Skeletal muscle tissue (tissue), 4 donors: Measurements from ENCODE around the gene SFMBT1. TPM values are rescaled to one million over a fixed set of nuclear protein-coding genes. Genes with fewer than 3 reads are reported as not detected.
"Not testable (repeated sequence)": the region's sequence is repeated elsewhere in the genome, so short reads cannot be mapped to it uniquely, and the experiment has no call there.

Experiments used
- H3K27ac ChIP-seq: one replicate; pipeline ENCODE4 v1.7.0; 2013; ENCODE audit warnings: mild to moderate bottlenecking, low read depth, low read length, inconsistent platforms
- H3K27me3 ChIP-seq, 3 donors: one replicate each; pipeline ENCODE4 v1.7.0; 2013; ENCODE audit warnings: low read length in 3 of 3; ENCODE audit not compliant: control insufficient read depth in 3 of 3, insufficient read depth in 3 of 3
- H3K36me3 ChIP-seq, 3 donors: one replicate each; pipeline ENCODE4 v1.7.0; 2013; ENCODE audit warnings: low read length in 3 of 3; ENCODE audit not compliant: control insufficient read depth in 3 of 3, insufficient read depth in 3 of 3
- H3K4me1 ChIP-seq, 3 donors: one replicate each; pipeline ENCODE4 v1.7.0; 2013; ENCODE audit warnings: low read length in 3 of 3, mild to moderate bottlenecking in 3 of 3; ENCODE audit not compliant: control insufficient read depth in 3 of 3, insufficient read depth in 3 of 3
- H3K4me3 ChIP-seq, 3 donors: one replicate each; pipeline ENCODE4 v1.7.0; 2013; ENCODE audit warnings: low read length in 3 of 3
- H3K9ac ChIP-seq, 3 donors: one replicate each; pipeline ENCODE4 v1.7.0; 2013; ENCODE audit warnings: low read length in 3 of 3, mild to moderate bottlenecking in 3 of 3, moderate library complexity in 2 of 3, low read depth in 1 of 3
- H3K9me3 ChIP-seq, 3 donors: one replicate each; pipeline ENCODE4 v1.7.0; 2013; ENCODE audit warnings: low read length in 3 of 3; ENCODE audit not compliant: control insufficient read depth in 3 of 3
- total RNA-seq: library from RNA; depleted of rRNA; stranded (reverse); fragments of >200 nt; gene quantifications from one replicate; pipeline ENCODE4 v1.2.3, GENCODE V29; 2014
- donor health status: Osteomylitis.

The SFMBT1 gene
- total RNA-seq, 1 donor from 2014 or later, result 11.0 TPM

DNA sequence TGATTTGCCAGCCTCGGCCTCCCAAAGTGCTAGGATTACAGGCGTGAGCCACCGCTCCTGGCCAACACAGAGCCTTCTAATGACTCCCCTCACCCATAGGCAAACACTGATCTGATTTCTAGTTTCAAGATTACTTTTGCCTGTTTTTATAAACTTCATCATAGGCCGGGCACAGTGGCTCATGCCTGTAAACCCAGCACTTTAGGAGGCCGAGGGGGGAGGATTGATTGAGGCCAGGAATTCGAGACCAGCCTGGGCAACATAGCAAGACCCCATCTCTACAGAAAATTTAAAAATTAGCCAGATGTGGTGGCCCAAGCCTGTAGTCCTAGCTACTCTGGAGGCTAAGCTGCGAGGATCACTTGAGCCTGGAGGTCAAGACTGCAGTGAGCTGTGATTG, 8.4 kb upstream of the SFMBT1 start:
- not testable (repeated sequence) for H3K4me3 ChIP-seq, H3K9me3 ChIP-seq, H3K27ac ChIP-seq

GRCh38 chr3:53051929-53052328, 6.1 kb upstream of the SFMBT1 start:
- no peak overlapping the region for H3K9ac ChIP-seq
- no peak overlapping the region for H3K4me3 ChIP-seq
- H3K4me1 ChIP-seq, result peaks cover 0 to under 1% (median 0%) of the 10 kb centered on the region in 3 donors
- H3K36me3 ChIP-seq, result no peaks in the 10 kb centered on the region
- H3K27me3 ChIP-seq, result no peaks in the 10 kb centered on the region
- H3K27ac ChIP-seq, result no peak overlapping the region
- H3K9me3 ChIP-seq, result no peaks in the 10 kb centered on the region

More for the DNA sequence above, 8.4 kb upstream of the SFMBT1 start:
- H3K27me3 ChIP-seq, H3K4me1 ChIP-seq, H3K36me3 ChIP-seq, H3K9ac ChIP-seq: not testable (repeated sequence)

DNA sequence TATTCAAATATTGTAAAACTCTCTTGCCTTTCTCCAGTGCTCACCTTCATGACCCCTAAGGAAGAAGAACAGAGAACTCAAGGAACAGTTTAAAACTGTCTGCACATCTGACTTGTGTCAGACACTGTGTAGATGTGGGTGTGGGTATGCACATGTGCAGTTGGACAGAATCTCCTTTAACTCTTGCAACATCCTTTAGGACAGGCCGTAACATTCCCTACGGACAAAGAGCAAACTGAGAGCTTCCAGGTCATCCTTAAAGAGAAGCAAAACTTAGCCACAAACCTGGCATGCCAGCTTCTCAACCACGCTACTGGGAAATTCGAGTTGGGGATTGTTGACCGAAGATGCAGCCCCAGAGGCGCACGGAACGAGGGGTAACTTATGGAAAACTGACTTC, 4.1 kb upstream of the SFMBT1 start:
- no peak overlapping the region for H3K27ac ChIP-seq

DNA sequence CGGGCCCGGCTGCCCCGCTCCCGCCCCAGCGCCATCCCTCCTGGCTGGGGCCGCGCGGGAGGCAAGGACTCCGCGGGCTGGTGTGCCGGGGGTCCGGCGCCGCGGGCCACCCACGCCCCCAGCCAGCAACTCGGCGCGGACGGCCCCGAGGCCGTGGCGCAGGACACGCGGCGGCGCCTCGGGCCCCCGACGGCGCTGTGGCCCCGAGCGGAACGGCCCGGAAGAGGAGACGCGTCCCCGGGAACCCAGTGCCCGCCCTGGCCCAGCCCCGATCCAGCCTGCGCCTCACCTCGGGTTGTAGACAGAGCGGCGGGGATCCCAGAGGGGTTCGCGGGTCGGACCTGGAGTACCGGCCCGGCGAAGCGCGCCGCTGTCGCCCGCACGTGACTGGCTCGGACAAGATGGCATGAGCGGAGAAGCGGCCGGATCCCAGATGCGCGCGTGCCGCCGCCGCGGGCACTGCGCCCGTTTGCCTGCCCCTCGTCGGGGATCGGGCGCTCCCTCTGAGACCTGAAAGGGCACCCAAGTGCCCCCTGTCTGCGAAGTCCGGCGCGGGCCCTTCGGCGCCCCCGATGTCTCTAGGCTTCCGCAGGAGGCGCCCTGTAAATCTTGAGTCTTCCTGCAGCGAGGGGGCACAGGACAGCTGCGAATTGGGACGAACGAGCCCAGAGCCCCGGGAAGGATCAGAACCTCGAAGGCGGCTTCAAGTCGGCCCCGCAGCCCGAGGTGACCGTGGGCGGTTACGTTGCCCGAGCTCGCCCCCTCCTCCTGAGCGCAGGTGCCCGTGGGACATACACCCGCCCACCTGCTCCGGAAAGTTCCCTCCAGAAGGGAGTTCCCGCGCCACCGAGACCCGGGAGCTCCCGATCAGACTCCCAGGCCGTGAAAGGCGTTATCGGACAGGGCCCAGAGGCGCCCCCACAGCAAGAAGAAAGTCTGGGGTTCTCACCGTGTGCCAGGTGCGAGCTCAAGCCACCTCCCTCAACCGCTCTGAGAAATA, 598 bp upstream of the SFMBT1 start:
- Histone ChIP-seq H3K27ac (no peak overlapping the region), H3K36me3 (no peaks in the 10 kb centered on the region), H3K4me1 (peaks cover 6 to 14% (median 8%) of the 10 kb centered on the region in 3 donors), H3K27me3 (no peaks in the 10 kb centered on the region), H3K4me3 (peak overlapping the region; percentile 48 to 75 (median 73)), H3K9ac (peak overlapping the region in 2 of 3 donors; percentile 43 to 86), H3K9me3 (no peaks in the 10 kb centered on the region)

More for the DNA sequence above, 4.1 kb upstream of the SFMBT1 start:
- Histone ChIP-seq H3K27me3 (no peaks in the 10 kb centered on the region), H3K4me1 (peaks cover 0 to 6% (median 4%) of the 10 kb centered on the region in 3 donors), H3K9ac (no peak overlapping the region), H3K4me3 (no peak overlapping the region), H3K9me3 (no peaks in the 10 kb centered on the region), H3K36me3 (no peaks in the 10 kb centered on the region)

DNA sequence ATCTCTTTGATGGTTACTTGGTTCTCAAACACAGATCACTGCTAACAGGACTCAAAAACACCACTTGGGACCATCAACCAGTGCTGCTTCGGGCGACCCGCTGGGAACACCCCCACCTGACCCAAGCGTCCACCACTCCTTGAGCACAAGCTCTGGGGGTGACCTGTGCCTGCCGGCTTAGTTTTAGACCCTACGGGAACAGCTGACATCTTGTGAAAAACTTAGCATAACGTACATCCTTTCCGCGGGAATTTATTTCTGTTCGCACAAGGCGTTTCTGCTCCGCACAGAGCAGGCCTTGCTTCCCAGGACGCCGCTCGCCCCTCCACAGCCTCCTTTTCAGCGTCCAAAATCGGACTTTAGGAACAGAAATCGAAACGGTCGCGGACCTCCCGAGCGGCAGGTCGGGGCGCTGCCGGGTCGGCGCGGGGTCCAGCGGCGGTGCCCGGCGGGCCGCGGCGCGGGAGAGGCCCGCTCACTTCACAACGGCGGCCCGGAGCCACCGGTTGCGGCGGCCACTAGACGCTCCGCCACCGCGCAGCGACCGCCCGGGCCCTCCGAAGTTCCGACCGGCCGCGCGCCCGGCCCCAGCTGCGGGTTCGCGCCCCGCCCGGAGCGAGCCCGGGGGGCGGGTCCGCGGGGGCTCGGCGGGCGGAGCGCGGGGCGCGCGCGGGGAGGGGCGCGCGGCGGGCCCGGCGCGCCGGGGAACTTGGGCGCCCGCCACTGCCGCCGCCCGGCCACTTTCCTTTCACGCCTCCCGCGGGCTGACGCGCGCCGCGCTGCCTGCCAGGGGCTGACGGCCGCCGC, 959 bp downstream of the SFMBT1 start:
- no peaks in the 10 kb centered on the region for H3K36me3 ChIP-seq
- peak overlapping the region; percentile 88 to 96 (median 91) for H3K9ac ChIP-seq
- peak overlapping the region; percentile 89 to 91 (median 90) for H3K4me3 ChIP-seq
- H3K4me1 ChIP-seq, result peaks cover 8 to 18% (median 13%) of the 10 kb centered on the region in 3 donors
- H3K27me3 ChIP-seq, result no peaks in the 10 kb centered on the region
- H3K9me3 ChIP-seq, result no peaks in the 10 kb centered on the region
- H3K27ac ChIP-seq, result peak overlapping the region; percentile 91

DNA sequence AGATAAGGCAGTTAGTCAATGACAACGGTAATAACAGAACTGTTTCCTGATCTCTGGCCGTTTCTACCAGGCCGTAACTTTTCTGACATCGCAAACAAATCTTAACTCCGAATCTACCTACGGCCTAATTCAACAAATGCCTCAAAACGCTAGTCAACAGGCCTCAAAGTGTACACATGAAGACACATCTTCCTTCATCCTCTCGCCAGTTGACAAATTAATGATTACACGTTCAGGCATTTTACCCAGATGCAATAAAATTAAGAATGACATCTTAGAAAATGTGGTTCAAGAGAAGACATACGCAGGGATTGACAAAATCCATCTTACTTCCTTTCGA, 1.5 kb downstream of the SFMBT1 start:
- H3K9ac ChIP-seq, result peak overlapping the region; percentile 88 to 96 (median 91)
- H3K9me3 ChIP-seq, result no peaks in the 10 kb centered on the region
- peak overlapping the region; percentile 89 to 91 (median 90) for H3K4me3 ChIP-seq
- peaks cover 8 to 18% (median 13%) of the 10 kb centered on the region in 3 donors for H3K4me1 ChIP-seq
- H3K27me3 ChIP-seq, result no peaks in the 10 kb centered on the region
- H3K36me3 ChIP-seq, result no peaks in the 10 kb centered on the region
- H3K27ac ChIP-seq, result peak overlapping the region; percentile 91

DNA sequence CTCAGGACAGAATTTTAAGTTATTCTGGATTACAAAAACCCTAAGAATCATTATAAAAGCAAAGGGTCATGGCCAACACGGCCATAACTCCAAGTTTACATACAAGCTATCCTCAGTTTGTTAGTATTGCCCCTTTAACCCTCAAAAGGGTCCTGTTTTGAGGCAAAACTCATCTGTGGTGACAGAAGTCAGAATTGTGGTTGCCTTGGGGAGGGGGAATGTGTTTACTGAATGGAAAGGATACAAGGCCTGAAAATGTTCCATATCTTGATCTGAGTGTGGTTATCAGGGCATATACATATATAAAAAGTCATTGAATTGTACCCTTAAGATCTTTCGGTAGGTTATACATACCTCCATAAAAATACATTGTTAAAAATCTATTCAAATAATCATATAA, 2.1 kb downstream of the SFMBT1 start:
- peaks cover 8 to 18% (median 13%) of the 10 kb centered on the region in 3 donors for H3K4me1 ChIP-seq
- H3K36me3 ChIP-seq, result no peaks in the 10 kb centered on the region
- H3K27me3 ChIP-seq, result no peaks in the 10 kb centered on the region
- H3K4me3 ChIP-seq, result no peak overlapping the region
- peak overlapping the region; percentile 5 to 88 (median 44) for H3K9ac ChIP-seq
- H3K27ac ChIP-seq, result no peak overlapping the region
- no peaks in the 10 kb centered on the region for H3K9me3 ChIP-seq

DNA sequence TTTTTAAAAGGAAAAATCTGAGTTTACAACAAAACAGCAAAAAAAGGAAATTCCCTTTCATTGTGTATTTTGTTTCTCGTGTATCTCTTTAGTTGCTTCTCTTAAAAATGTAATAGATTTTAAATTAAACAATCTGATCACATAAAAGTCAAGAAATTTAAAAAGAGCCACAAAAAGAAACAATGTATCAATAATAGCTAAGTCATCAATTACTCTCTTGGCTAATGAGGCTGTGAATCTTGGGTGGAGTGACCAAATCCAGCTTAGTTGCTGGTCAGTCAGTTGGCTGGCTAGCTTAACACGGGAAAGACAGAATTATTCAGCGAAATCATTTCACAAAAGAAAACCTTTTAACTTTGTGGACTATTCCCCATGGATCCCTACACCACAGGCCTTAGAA, 3.2 kb downstream of the SFMBT1 start:
- Histone ChIP-seq H3K27ac (no peak overlapping the region), H3K36me3 (no peaks in the 10 kb centered on the region), H3K27me3 (no peaks in the 10 kb centered on the region), H3K4me3 (no peak overlapping the region), H3K9ac (no peak overlapping the region), H3K4me1 (peaks cover 8 to 18% (median 13%) of the 10 kb centered on the region in 3 donors), H3K9me3 (no peaks in the 10 kb centered on the region)

DNA sequence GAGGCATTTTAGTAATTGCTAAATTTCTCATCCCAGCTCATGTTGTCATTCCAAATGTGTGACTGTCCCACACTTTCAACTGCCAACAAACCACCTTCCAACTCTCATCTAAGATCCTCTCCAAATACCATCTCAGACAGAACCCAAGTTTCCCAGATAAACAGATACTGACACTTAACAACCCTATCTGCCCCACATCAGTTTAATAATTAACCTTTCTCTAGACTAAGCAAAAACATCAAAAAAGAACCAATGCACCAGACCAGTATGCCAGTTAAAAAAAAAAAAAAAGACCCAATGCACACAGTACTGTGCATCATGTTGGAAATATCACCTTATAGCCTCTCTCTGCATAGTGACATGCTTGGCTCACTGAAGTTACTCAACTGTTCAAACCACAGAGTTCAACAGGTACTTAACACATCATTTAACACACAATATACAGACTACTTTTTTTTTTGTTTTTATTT, 5.5 kb downstream of the SFMBT1 start:
- H3K27ac ChIP-seq, result no peak overlapping the region
- no peaks in the 10 kb centered on the region for H3K27me3 ChIP-seq
- no peak overlapping the region for H3K9ac ChIP-seq
- no peaks in the 10 kb centered on the region for H3K9me3 ChIP-seq
- H3K4me3 ChIP-seq, result no peak overlapping the region
- H3K4me1 ChIP-seq, result peaks cover 8 to 12% (median 9%) of the 10 kb centered on the region in 3 donors
- no peaks in the 10 kb centered on the region for H3K36me3 ChIP-seq
